Liver (tissue), 3 donors: ENCODE results near the gene CAPN10.

Experiments
- ATF3 ChIP-seq: IDR thresholded peaks from 2 replicates; pipeline ENCODE4 v1.6.1; 2016; ENCODE audit warnings: antibody characterized with exemption
- TF ChIP-seq, protein P1 (sequence below): fragments of 150-350 bp; IDR thresholded peaks from 2 replicates; pipeline ENCODE4 v1.5.1; 2017; ENCODE audit warnings: improper control_type of control experiment, low read depth, low read length; ENCODE audit not compliant: missing input control
- donor health status: healthy.
- donor health status: healthy.

DNA sequence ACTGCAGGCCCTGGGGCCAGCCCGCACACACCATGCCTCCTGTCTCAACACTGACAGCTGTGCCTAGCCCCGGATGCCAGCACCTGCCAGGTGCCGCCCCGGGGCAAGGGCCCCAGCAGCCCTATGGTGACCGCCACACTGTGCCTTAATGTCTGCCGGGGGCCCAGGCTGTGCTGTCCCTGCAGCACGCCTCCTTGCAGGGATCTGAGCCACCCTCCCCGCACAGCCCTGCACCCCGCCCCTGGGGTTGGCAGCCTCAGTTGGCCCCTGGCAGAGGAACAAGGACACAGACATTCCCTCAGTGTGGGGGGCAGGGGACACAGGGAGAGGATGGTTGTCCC is 8.5 kb upstream of the CAPN10 start:
- TF ChIP-seq ATF3, result no peak
- TF ChIP-seq, protein P1, sequence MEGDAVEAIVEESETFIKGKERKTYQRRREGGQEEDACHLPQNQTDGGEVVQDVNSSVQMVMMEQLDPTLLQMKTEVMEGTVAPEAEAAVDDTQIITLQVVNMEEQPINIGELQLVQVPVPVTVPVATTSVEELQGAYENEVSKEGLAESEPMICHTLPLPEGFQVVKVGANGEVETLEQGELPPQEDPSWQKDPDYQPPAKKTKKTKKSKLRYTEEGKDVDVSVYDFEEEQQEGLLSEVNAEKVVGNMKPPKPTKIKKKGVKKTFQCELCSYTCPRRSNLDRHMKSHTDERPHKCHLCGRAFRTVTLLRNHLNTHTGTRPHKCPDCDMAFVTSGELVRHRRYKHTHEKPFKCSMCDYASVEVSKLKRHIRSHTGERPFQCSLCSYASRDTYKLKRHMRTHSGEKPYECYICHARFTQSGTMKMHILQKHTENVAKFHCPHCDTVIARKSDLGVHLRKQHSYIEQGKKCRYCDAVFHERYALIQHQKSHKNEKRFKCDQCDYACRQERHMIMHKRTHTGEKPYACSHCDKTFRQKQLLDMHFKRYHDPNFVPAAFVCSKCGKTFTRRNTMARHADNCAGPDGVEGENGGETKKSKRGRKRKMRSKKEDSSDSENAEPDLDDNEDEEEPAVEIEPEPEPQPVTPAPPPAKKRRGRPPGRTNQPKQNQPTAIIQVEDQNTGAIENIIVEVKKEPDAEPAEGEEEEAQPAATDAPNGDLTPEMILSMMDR, result no peak
